ENCODE measurements around the gene RBM41. TPM values are rescaled to one million over a fixed set of nuclear protein-coding genes. Genes with fewer than 3 reads are reported as not detected.
"Not testable (repeated sequence)": the region's sequence is repeated elsewhere in the genome, so short reads cannot be mapped to it uniquely, and the experiment has no call there.

Gene RBM41
- total RNA-seq: 10 to 100 TPM; 12.9 to 15.2 TPM

GRCh38 chrX:107118322-107119147, at the start of gene RBM41:
RBM41 (minus strand) TSS chrX:107118822; CDS start chrX:107118773, 49 bp downstream.
- ATAC-seq: peak; percentile 100
- Mint-ChIP-seq H3K36me3 (ENCODE audit: low read depth) (peaks cover 37% of the 10 kb centered on the region), H3K27me3 (ENCODE audit: low read depth) (no peaks in the 10 kb centered on the region), H3K9me3 (ENCODE audit: insufficient read depth) (no peaks in the 10 kb centered on the region), H3K4me3 (peak within 1 kb of the TSS; percentile 98), H3K27ac (peak within 1 kb of the TSS; percentile 98), H3K4me1 (ENCODE audit: low read depth) (peaks cover 18% of the 10 kb centered on the region)
- ChIA-PET CTCF (no interaction called here), POLR2A (interaction anchor here (1.4 kb wide), 1 partner anchor 510 kb away, joined by 6 read pairs; the partner anchor contains the start of gene PRPS1)
- peak; percentile 83 for DNase-seq

GRCh38 chrX:107168257-107168656, 49.6 kb upstream of the RBM41 start:
- POLR2A ChIA-PET: no interaction called here
- CTCF ChIA-PET: no interaction called here
- ATAC-seq (no peak), DNase-seq (no peak)
- Mint-ChIP-seq H3K27me3 (ENCODE audit: low read depth) (no peaks in the 10 kb centered on the region), H3K4me3 (no peak overlapping the region), H3K9me3 (ENCODE audit: insufficient read depth) (no peaks in the 10 kb centered on the region), H3K27ac (no peak overlapping the region), H3K4me1 (ENCODE audit: low read depth) (no peaks in the 10 kb centered on the region), H3K36me3 (ENCODE audit: low read depth) (no peaks in the 10 kb centered on the region)

- Mint-ChIP-seq H3K27ac (no peak overlapping the region), H3K4me3 (no peak overlapping the region), H3K4me1 (ENCODE audit: low read depth) (no peaks in the 10 kb centered on the region), H3K9me3 (ENCODE audit: insufficient read depth) (no peaks in the 10 kb centered on the region), H3K36me3 (ENCODE audit: low read depth) (no peaks in the 10 kb centered on the region), H3K27me3 (ENCODE audit: low read depth) (no peaks in the 10 kb centered on the region)
- ChIA-PET POLR2A (no interaction called here), CTCF (no interaction called here)
- DNase-seq: no peak
- ATAC-seq: no peak
Measured at GRCh38 chrX:107167163-107167921, 48.7 kb upstream of the RBM41 start.

DNA sequence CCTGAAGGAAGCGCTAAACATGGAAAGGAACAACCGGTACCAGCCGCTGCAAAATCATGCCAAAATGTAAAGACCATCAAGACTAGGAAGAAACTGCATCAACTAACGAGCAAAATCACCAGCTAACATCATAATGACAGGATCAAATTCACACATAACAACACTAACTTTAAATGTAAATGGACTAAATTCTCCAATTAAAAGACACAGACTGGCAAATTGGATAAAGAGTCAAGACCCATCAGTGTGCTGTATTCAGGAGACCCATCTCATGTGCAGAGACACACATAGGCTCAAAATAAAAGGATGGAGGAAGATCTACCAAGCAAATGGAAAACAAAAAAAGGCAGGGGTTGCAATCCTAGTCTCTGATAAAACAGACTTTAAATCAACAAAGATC, 39.0 kb upstream of the RBM41 start:
- DNase-seq; H3K27ac Mint-ChIP-seq; ATAC-seq; H3K9me3 Mint-ChIP-seq (ENCODE audit: insufficient read depth); CTCF ChIA-PET; H3K4me1 Mint-ChIP-seq (ENCODE audit: low read depth); H3K4me3 Mint-ChIP-seq; POLR2A ChIA-PET; H3K27me3 Mint-ChIP-seq (ENCODE audit: low read depth); H3K36me3 Mint-ChIP-seq (ENCODE audit: low read depth): not testable (repeated sequence)

- DNase-seq; H3K27me3 Mint-ChIP-seq (ENCODE audit: low read depth); H3K36me3 Mint-ChIP-seq (ENCODE audit: low read depth); ATAC-seq; POLR2A ChIA-PET; CTCF ChIA-PET; H3K4me1 Mint-ChIP-seq (ENCODE audit: low read depth); H3K27ac Mint-ChIP-seq; H3K9me3 Mint-ChIP-seq (ENCODE audit: insufficient read depth): not testable (repeated sequence)
- H3K4me3 Mint-ChIP-seq: peak overlapping the region; percentile 62
Measured at GRCh38 chrX:107155621-107156430, 37.2 kb upstream of the RBM41 start.

DNA sequence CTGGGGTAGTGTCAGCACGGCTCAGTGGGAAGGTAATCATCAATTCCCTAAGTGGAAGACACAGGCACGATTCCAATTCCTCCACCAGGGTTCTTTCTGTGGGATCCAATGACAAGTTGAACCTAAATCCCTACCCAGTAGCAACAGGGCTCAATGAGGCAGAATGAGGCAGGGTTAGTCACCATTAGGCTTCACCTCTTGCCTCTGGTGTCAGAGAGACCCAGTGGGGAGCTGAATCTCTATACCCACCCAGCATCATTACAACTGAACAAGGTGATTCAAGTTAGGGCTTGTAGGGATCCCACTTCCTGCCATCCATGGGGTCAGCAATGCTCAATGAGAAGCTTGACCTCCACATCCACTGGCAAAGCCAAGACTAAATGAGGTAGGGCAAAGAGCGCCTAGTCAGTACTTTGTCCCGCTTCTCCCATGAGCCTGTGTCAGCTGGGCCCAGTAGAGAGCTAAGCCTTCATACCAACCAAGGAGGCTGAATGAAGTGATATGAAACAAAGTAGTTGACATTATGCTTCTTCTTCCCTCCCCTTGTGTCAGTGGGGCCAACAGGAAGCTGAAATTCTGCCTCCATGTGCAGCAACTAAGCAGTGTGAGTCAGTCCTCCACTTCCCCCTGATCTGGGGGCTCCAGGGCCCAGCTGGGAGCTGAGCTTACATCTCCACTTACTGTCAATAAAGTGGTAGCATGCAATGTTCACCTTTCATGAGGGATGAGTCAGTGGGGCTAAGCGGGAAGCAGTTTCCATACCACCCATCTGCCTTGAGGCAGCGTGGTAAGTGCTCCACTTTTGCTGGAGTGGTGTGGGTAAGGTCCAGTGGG, 36.4 kb upstream of the RBM41 start:
- ATAC-seq (no peak), DNase-seq (no peak)
- Mint-ChIP-seq H3K27ac (no peak overlapping the region), H3K4me3 (peak overlapping the region; percentile 62), H3K9me3 (ENCODE audit: insufficient read depth) (no peaks in the 10 kb centered on the region), H3K27me3 (ENCODE audit: low read depth) (no peaks in the 10 kb centered on the region), H3K36me3 (ENCODE audit: low read depth) (no peaks in the 10 kb centered on the region), H3K4me1 (ENCODE audit: low read depth) (peaks cover 5% of the 10 kb centered on the region)
- ChIA-PET CTCF (no interaction called here), POLR2A (no interaction called here)

DNA sequence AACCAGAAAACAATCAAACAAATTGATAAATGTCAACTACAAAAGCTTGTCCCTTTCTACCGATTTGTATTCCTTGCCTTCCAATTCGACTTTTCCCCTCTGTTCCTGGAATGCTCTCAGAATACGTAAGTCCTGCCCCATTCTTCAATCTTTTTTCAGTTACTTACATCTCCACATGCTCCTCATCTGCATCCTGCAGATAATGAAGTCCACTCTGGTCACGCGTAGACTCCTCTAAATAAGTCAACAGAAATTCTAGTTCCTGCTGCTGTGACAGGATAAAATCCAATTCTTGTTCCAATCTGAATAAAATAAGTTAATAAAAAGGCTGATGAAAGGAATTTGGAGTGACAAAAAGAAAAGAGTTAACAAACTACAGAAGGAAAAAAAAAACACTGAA, 34.4 kb upstream of the RBM41 start:
- DNase-seq: no peak
- no peaks in the 10 kb centered on the region for H3K36me3 Mint-ChIP-seq (ENCODE audit: low read depth)
- peaks cover 5% of the 10 kb centered on the region for H3K4me1 Mint-ChIP-seq (ENCODE audit: low read depth)
- CTCF ChIA-PET: no interaction called here
- H3K27ac Mint-ChIP-seq: no peak overlapping the region
- no peak overlapping the region for H3K4me3 Mint-ChIP-seq
- H3K27me3 Mint-ChIP-seq (ENCODE audit: low read depth): no peaks in the 10 kb centered on the region
- ATAC-seq: no peak
- no peaks in the 10 kb centered on the region for H3K9me3 Mint-ChIP-seq (ENCODE audit: insufficient read depth)
- POLR2A ChIA-PET: no interaction called here

- ChIA-PET CTCF (no interaction called here), POLR2A (no interaction called here)
- no peak overlapping the region for H3K4me3 Mint-ChIP-seq
- DNase-seq (no peak), ATAC-seq (no peak)
- no peaks in the 10 kb centered on the region for H3K9me3 Mint-ChIP-seq (ENCODE audit: insufficient read depth)
- H3K4me1 Mint-ChIP-seq (ENCODE audit: low read depth): no peaks in the 10 kb centered on the region
- H3K36me3 Mint-ChIP-seq (ENCODE audit: low read depth): no peaks in the 10 kb centered on the region
- no peaks in the 10 kb centered on the region for H3K27me3 Mint-ChIP-seq (ENCODE audit: low read depth)
- no peak overlapping the region for H3K27ac Mint-ChIP-seq
Measured at GRCh38 chrX:107146670-107147069, 28.0 kb upstream of the RBM41 start.

GRCh38 chrX:107135965-107136307, 17.3 kb upstream of the RBM41 start:
- Mint-ChIP-seq H3K27ac (peak overlapping the region; percentile 58), H3K27me3 (ENCODE audit: low read depth) (no peaks in the 10 kb centered on the region), H3K36me3 (ENCODE audit: low read depth) (no peaks in the 10 kb centered on the region), H3K4me3 (no peak overlapping the region), H3K9me3 (ENCODE audit: insufficient read depth) (no peaks in the 10 kb centered on the region), H3K4me1 (ENCODE audit: low read depth) (peaks cover 10% of the 10 kb centered on the region)
- CTCF ChIA-PET: no interaction called here
- POLR2A ChIA-PET: no interaction called here
- DNase-seq: no peak
- no peak for ATAC-seq

GRCh38 chrX:107135049-107135964, 16.7 kb upstream of the RBM41 start:
- POLR2A ChIA-PET: no interaction called here
- ATAC-seq: no peak

GRCh38 chrX:107123750-107124149, 5.1 kb upstream of the RBM41 start:
- Mint-ChIP-seq H3K9me3 (ENCODE audit: insufficient read depth) (no peaks in the 10 kb centered on the region), H3K4me3 (no peak overlapping the region), H3K27me3 (ENCODE audit: low read depth) (no peaks in the 10 kb centered on the region), H3K4me1 (ENCODE audit: low read depth) (peaks cover 2% of the 10 kb centered on the region), H3K36me3 (ENCODE audit: low read depth) (no peaks in the 10 kb centered on the region), H3K27ac (no peak overlapping the region)
- DNase-seq: no peak
- ATAC-seq: no peak
- ChIA-PET POLR2A (no interaction called here), CTCF (no interaction called here)

More at GRCh38 chrX:107135049-107135964, 16.7 kb upstream of the RBM41 start:
- Mint-ChIP-seq H3K4me1 (ENCODE audit: low read depth) (peaks cover 10% of the 10 kb centered on the region), H3K36me3 (ENCODE audit: low read depth) (no peaks in the 10 kb centered on the region), H3K27ac (peak overlapping the region; percentile 58), H3K9me3 (ENCODE audit: insufficient read depth) (no peaks in the 10 kb centered on the region), H3K27me3 (ENCODE audit: low read depth) (no peaks in the 10 kb centered on the region), H3K4me3 (no peak overlapping the region)
- CTCF ChIA-PET: no interaction called here
- DNase-seq: peak; percentile 21

Data from activated CD8-positive, alpha-beta T cell treated with anti-CD3 and anti-CD28 coated beads, Interleukin-2, amount 10 ng/mL, durations not matched to agents 7 days and 5 days (primary cell).